ENCODE data around the gene NTNG1.
"Not testable (repeated sequence)": the region's sequence is repeated elsewhere in the genome, so short reads cannot be mapped to it uniquely, and the experiment has no call there.

Gene NTNG1

DNA sequence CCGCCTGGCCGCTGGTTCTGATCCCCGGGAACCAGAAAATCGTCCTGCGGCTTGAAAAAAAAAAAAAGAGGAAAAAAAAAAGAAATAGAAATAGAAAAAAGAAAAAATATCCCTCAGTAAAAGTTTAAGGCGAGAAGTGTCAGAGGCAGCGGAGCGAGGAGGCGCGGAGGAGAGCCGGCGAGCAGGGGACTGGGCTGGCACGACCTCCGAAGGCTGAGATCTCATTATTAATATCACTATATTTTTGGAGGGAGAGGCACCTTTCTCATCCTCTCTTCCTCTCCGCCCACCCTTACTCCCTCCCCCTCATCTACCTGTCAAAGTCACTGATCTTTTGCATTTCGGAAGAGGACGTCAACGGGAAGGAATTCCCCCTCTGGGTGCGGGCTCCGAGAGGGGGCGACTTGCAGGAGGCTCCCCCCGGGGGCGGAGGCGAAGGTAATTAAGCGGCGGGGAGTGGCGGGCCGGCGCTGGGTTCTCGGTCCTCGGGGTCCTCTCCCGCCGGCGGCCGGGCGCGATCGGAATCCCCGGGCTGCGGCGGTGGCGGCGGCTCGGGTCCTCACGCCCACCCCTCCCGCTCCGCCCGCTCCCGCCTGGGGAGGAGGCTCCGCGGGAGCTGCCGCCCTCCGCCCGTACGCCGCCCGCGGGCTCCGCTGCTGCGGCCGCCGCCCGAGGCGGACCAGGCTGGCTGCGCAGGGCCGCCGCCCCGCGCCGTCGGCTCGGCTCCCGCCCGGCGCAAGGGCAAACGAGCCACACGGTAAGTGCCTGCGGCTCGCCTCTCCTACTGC is at the start of gene NTNG1:
Gene NTNG1 (plus strand): TSS at position 337 of the 788 bp plus-strand sequence.
- DNase-seq (ENCODE audit: low read depth in 2 of 2) = no peak

- DNase-seq (ENCODE audit: low read depth in 2 of 2) = no peak
Observed at GRCh38 chr1:107091418-107091817, 49.4 kb upstream of the NTNG1 start.

DNA sequence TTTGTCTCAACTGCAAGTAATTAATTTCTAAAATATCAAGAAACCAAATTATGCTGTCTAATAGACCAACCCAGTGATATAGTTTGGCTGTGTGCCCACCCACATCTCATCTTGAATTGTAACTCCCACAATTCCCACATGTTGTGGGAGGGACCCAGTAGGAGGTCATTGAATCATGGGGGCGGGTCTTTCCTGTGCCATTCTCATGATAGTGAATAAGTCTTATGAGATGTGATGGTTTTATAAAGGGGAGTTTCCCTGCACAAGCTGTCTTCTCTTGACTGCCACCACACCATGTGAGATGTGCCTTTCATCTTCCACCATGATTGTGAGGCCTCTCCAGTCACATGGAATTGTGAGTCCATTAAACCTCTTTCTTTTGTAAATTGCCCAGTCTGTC is 47.4 kb upstream of the NTNG1 start:
- DNase-seq (ENCODE audit: low read depth in 2 of 2) = not testable (repeated sequence)

- DNase-seq (ENCODE audit: low read depth in 2 of 2) = no peak
Observed at GRCh38 chr1:107095647-107096046, 45.2 kb upstream of the NTNG1 start.

GRCh38 chr1:107096690-107097089 is 44.1 kb upstream of the NTNG1 start:
- DNase-seq (ENCODE audit: low read depth in 2 of 2) = no peak

GRCh38 chr1:107098961-107099360 is 41.9 kb upstream of the NTNG1 start:
- no peak for DNase-seq (ENCODE audit: low read depth in 2 of 2)

DNA sequence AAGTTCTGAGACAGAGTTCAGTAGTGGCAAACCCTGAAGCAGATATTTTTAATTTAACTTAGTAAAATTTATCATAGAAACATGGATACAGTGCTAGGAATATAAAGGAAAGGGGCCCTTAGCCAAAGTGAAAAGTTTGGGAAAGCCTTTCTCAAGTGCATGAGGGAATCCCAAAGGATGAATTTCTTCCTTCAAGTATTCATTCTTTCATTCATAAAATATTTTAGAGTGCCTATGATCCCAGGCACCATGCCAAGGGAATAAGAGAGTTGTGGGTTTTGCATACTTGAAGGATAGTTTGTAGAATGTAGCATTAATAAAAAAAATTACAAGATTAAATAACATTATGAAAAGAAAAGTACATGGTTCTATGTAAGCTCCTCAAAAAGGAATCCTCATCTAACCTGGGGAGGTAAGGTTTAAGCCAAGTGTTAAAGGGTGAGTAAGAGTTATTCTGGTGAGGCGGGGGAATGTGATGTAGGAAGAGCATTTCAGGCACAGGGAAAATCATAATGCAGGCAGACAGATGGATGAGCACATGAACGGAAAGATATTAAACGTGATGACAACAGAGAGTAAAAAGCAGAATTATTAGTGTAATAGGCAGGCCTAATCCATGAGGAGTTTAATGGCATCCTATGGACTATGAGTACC is 40.4 kb upstream of the NTNG1 start:
- no peak for DNase-seq (ENCODE audit: low read depth in 2 of 2)

DNA sequence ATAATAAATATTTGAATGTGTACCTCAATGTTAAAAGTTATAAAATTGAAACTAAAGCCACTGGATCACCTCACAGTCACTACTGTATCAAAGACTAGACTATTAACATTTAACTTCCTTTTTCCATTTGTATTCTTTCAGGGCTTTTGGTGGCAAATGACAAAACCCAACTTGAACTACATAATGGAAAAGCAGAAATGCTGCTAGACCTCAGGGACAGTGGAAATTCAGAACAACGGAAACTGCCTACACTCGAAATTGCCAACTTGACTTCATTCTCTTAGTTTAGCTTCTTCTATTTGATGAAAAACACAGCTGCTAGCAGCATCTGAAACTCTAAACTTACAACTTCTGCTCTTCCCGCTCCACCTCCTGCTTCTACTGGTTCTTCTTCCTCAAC is 34.9 kb upstream of the NTNG1 start:
- DNase-seq (ENCODE audit: low read depth in 2 of 2) = no peak

DNA sequence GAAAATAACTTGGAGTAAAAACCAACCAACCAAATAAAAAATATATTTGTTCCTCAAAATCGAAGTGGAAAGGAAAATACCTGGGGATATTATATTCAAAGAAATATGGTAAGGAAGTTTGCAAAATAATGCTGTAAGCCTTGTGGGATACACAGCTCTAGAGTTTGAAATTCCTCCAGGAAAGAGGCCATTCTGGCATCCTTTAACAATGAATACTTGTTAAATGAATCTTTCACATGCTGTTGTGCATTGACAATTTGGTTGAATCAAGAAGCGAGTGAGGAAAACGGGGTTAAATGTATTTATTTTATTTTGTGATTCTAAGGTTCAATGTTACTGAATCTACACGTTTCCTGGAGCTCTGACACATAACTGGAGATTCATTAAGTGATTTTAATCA is 30.5 kb upstream of the NTNG1 start:
- no peak for DNase-seq (ENCODE audit: low read depth in 2 of 2)

GRCh38 chr1:107116306-107116790 is 24.5 kb upstream of the NTNG1 start:
- no peak for DNase-seq (ENCODE audit: low read depth in 2 of 2)

DNA sequence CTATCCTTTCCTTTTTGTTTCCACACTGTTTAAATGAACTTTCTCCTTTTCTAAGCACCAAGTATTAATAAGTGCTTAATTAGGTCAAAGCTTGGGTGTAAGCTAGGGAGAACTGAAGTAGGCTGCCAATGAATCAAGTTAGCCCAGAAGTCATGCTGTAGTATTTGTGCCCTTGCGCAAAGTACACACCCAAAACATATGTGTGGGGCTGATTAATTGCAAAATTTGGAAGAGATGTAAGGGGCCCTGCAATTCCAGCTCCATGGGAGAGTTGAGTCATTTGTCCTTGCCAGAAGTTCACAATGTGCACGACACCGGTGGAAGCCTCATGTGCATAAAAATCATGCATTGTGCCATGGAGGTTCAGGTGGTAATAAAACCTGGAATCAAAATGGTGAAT is 18.6 kb upstream of the NTNG1 start:
- DNase-seq (ENCODE audit: low read depth in 2 of 2) = no peak

- no peak for DNase-seq (ENCODE audit: low read depth in 2 of 2)
Observed at GRCh38 chr1:107123741-107124140, 17.1 kb upstream of the NTNG1 start.

- DNase-seq (ENCODE audit: low read depth in 2 of 2) = no peak
Observed at GRCh38 chr1:107124694-107125093, 16.1 kb upstream of the NTNG1 start.

- DNase-seq (ENCODE audit: low read depth in 2 of 2) = no peak
Observed at GRCh38 chr1:107132195-107132594, 8.6 kb upstream of the NTNG1 start.

- DNase-seq (ENCODE audit: low read depth in 2 of 2) = no peak
Observed at GRCh38 chr1:107132780-107133179, 8.1 kb upstream of the NTNG1 start.

- DNase-seq (ENCODE audit: low read depth in 2 of 2) = no peak
Observed at GRCh38 chr1:107135463-107135862, 5.4 kb upstream of the NTNG1 start.

GRCh38 chr1:107138166-107138565 is 2.7 kb upstream of the NTNG1 start:
- no peak for DNase-seq (ENCODE audit: low read depth in 2 of 2)

- no peak for DNase-seq (ENCODE audit: low read depth in 2 of 2)
Observed at GRCh38 chr1:107138767-107139445, 1.9 kb upstream of the NTNG1 start.

DNA sequence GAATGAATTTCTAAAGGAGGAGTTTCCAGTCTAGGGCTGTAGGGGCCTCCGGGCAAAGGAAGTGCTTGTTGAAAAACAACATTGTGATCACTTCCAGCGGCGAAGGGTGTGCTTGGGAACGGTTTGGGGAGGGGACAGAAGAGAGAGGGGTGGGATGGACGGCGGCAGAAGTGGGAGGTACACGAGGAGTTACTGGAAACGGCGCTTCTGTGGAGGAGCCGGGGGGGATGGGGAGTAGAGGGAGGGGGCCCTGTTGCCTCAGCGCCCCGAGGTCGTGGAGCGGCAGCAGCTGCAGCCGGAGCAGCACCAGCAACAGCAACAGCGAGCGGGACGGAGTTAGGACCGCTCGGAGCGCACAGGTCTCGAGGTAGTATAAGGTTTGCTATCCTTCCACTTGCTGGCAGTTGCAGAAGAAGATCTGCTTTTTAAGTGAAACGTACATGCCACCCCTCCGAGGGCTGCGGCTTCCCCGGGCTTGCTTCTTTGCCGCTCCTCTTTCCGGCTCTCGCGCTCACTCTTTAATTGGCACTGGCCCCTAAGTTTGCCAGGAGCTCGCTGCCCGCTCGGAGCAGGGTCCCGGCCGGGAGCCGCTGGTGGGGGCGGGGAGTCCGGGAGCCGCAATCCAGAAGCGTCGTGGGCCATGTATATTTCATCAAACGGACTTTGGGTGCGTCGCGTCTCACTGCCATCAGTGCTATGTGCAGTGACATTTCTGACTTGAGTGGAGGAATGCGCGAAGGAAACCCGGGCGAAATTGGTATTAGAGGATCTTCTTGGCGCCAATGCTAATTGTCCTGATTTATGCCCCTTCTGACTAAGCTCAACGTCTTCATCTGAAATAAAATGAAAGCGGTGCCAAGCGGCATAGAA is 771 bp upstream of the NTNG1 start:
- no peak for DNase-seq (ENCODE audit: low read depth in 2 of 2)

GRCh38 chr1:107141491-107142126 is 770 bp downstream of the NTNG1 start:
- no peak for DNase-seq (ENCODE audit: low read depth in 2 of 2)

GRCh38 chr1:107142140-107142542 is 1.3 kb downstream of the NTNG1 start:
- DNase-seq (ENCODE audit: low read depth in 2 of 2) = no peak
